ENCODE data around the gene PKP3. TPM values are rescaled to one million over a fixed set of nuclear protein-coding genes. Genes with fewer than 3 reads are reported as not detected.

PKP3 gene
- total and polyA plus RNA-seq, 2 donors (not counting 1 experiment from before 2014, with no cell fraction given) = 0.78 TPM; not detected in 1

GRCh38 chr11:368414-369335, 25.3 kb upstream of the PKP3 start:
- no peak for DNase-seq

More at GRCh38 chr11:368414-369335, 25.3 kb upstream of the PKP3 start:
- Histone ChIP-seq H3K4me2 (replicated peaks; ENCODE audit: low read depth, low read length, poor library complexity, severe bottlenecking) (peak overlapping the region; percentile 42), H3K9ac (ENCODE audit: low read length) (no peak overlapping the region), H3K9me3 (ENCODE audit: control extremely low read depth in 1 of 3, control insufficient read depth in 2 of 3, insufficient read depth in 1 of 3, low read length in 2 of 3) (no peaks in the 10 kb centered on the region), H3K27ac (ENCODE audit: low read length in 2 of 2) (no peak overlapping the region), H3K4me1 (ENCODE audit: control insufficient read depth in 2 of 2, insufficient read depth in 2 of 2, low read length in 2 of 2) (peaks cover 8 to 14% of the 10 kb centered on the region in 2 donors), H3K79me2 (ENCODE audit: control insufficient read depth, insufficient read depth, low read length) (no peaks in the 10 kb centered on the region), H4K20me1 (ENCODE audit: control insufficient read depth, insufficient read depth, low read length, poor library complexity, severe bottlenecking) (no peaks in the 10 kb centered on the region), H3K27me3 (replicated peaks in 1 of 4; ENCODE audit: control extremely low read depth in 1 of 4, control insufficient read depth in 3 of 4, insufficient read depth in 4 of 4, low read length in 3 of 4) (peaks cover 0 to 57% (median 19%) of the 10 kb centered on the region in 4 experiments), H3K36me3 (replicated peaks in 1 of 2; ENCODE audit: control extremely low read depth in 1 of 2, control insufficient read depth in 1 of 2, extremely low read depth in 1 of 2, insufficient read depth in 2 of 2, low read length in 1 of 2) (no peaks in the 10 kb centered on the region), H2AFZ (ENCODE audit: insufficient read depth, low read depth, low read length, poor library complexity, severe bottlenecking) (no peak overlapping the region), H3K4me3 (ENCODE audit: control extremely low read depth in 1 of 5, extremely low read depth in 1 of 5, insufficient read depth in 1 of 5, low read depth in 2 of 5, low read length in 4 of 5) (no peak overlapping the region)
- intact Hi-C loops (cut with micrococcal nuclease) = no loop called here
- Mint-ChIP-seq H3K27me3 (peaks cover 37% of the 10 kb centered on the region), H3K9me3 (ENCODE audit: insufficient read depth) (no peaks in the 10 kb centered on the region), H3K27ac (peak overlapping the region; percentile 67), H3K4me1 (peaks cover 14% of the 10 kb centered on the region), H3K4me3 (peak overlapping the region; percentile 86)
- WGBS (ENCODE audit: insufficient coverage) = 10% methylated on average over 27 of the region's 61 CpGs
- no peak for ATAC-seq (ENCODE audit: low read depth)
- TF ChIP-seq CTCF (IDR thresholded peaks at IDR 0.05) = no peak
- peak; percentile 42 for TF ChIP-seq EZH2 (IDR thresholded peaks at IDR 0.05; ENCODE audit: borderline replicate concordance, insufficient read depth, low read depth, low read length, poor library complexity, severe bottlenecking)
- POLR2A ChIA-PET = interaction anchor here (0.8 kb wide), 1 partner anchor 427 kb away, joined by 3 read pairs; no protein-coding TSS in a partner anchor
- CTCF ChIA-PET = interaction anchor here (0.8 to 1.2 kb wide), 2 partner anchors 118 to 153 kb away, joined by 3 to 4 read pairs; no protein-coding TSS in a partner anchor
